GM12801 (cell line): ENCODE results near the gene KCNQ1.

Source experiments
- CTCF ChIP-seq: IDR thresholded peaks from one replicate; pipeline ENCODE4 v1.5.1; 2011; ENCODE audit warnings: control low read depth; ENCODE audit not compliant: insufficient read length; ENCODE audit errors: extremely low read depth

KCNQ1 gene

GRCh38 chr11:2538951-2539350 is 94.1 kb downstream of the KCNQ1 start:
- no peak for TF ChIP-seq CTCF

GRCh38 chr11:2539371-2540222 is 94.8 kb downstream of the KCNQ1 start:
- TF ChIP-seq CTCF = no peak

GRCh38 chr11:2540223-2540991 is 95.6 kb downstream of the KCNQ1 start:
- TF ChIP-seq CTCF = no peak

- no peak for TF ChIP-seq CTCF
These were observed 96.3 kb downstream of the KCNQ1 start for GRCh38 chr11:2540992-2541680.

GRCh38 chr11:2541881-2542361 is 97.1 kb downstream of the KCNQ1 start:
- TF ChIP-seq CTCF = no peak

GRCh38 chr11:2542406-2542805 is 97.6 kb downstream of the KCNQ1 start:
- TF ChIP-seq CTCF = no peak

GRCh38 chr11:2547806-2548205 is 103.0 kb downstream of the KCNQ1 start:
- TF ChIP-seq CTCF = no peak
